ENCODE measurements around the gene GRIA4.
A peak's percentile ranks its signal among the peaks of the same experiment; 100 is the strongest.

GRIA4 gene

DNA sequence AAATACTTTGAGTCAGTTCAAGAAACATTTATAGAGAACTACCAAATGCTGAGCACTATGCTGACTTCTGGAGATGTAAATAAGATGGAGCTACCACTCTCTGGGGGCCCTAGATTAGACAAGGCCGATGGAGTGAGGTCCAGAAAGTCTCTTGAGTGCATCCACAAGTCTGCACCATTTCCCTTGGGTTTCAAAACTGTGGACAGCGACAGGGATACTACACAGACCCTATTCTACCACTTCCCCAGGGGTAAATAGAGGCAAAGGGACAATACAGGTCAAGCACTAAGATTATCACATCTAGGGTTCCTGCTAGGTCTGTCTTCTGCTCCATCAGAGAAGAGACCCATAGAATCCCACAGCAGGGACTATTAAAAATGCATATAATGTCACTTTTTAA lies 183.2 kb downstream of the GRIA4 start:
- no peak for DNase-seq

DNA sequence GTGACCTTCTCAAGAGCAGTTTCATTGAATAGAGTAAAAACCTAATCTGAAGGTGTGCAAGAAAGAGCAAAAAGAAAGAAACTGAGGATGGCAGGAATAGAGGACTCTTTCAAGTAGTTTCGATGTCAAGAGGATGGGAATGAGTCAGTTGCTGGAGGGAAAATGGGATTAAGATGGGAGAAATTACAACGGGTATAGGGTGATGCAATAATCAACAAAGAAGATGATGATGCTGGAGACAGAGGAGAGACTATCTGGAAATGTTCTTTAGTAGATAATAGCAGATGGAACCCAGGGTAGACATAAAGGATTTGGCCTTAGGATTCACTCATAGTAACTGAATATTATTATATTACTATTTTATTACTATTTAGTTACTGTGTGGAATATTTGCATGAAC lies 189.4 kb downstream of the GRIA4 start:
- DNase-seq, result no peak

DNA sequence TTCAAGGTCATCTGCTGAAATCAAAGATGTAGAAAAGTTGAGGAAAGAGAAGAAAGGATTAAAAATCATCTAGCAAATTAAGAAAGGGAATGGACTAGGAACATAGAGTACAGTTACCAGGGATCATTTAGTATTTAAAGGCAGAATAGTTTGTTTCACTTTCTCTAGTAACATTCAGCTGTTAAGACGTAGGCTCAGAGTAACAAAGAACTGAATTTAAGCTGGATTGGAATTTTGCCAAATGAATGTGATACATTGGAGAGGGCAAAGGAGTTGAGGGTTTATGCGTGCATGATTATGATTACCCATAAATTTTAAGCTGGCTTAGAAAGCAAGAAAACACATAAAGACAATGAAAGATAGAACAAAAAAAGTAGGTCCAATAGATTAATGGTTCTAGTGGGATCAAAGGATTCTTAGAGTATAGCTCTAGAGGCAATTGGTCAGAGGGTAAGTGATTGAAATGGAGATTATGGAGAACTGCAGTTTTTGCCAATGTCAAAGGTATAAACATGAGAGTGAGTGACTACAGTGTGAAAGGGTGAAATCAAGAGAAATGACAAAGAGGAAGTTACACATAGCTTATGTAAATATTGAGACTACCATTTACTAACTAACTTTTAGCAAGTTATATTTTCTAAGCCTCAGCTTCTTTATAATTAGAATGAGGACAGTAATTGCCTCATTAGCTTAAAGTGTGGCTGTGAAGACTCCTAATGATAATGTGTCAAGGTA lies 190.0 kb downstream of the GRIA4 start:
- no peak for DNase-seq

GRCh38 chr11:105802390-105802789 lies 192.5 kb downstream of the GRIA4 start:
- no peak for DNase-seq

- no peak for DNase-seq
These were observed 201.4 kb downstream of the GRIA4 start for GRCh38 chr11:105811242-105811641.

- DNase-seq, result no peak
These were observed 211.5 kb downstream of the GRIA4 start for GRCh38 chr11:105821372-105821771.

DNA sequence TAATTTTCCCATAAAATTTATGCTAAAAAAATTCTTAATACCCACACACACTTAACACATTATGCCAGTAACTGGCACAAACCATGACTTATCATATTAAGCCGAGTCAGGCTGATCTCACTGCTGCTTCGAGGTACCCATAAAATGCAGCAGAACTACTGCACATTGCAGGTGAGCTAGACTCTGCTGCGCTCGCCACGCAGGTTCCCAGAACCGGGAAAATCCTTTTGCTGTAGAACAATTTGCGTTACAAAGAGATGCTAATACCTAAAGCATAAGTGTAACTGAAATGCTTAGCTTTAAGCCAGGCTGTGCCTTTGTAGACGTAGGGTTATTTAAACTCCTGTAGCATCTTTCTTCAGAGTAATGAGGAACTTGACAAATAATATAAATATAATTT lies 211.9 kb downstream of the GRIA4 start:
- no peak for DNase-seq

DNA sequence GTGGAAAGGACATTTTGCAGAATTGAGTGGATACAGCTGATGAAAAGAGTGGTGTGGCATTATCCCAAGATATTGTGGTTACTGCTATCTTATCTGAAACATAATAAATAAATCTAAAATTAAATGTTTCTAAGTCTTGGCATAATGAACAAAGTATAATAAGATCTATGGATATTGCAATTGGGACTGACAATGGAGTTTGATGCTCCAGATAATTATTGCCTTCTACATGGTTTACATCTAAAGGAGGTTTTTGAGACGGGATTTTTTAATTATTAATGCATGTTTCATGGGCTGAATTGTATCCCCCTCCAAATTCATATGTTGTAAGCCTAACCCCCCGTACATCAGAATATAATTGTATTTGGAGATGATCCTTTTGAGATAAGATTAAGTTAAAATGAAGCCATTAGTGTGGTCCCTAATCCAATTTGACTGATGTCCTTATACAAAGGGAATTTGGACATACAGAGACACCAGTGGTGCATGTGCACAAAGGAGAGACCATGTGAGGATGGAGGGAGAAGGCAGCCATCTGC lies 213.7 kb downstream of the GRIA4 start:
- no peak for DNase-seq

DNA sequence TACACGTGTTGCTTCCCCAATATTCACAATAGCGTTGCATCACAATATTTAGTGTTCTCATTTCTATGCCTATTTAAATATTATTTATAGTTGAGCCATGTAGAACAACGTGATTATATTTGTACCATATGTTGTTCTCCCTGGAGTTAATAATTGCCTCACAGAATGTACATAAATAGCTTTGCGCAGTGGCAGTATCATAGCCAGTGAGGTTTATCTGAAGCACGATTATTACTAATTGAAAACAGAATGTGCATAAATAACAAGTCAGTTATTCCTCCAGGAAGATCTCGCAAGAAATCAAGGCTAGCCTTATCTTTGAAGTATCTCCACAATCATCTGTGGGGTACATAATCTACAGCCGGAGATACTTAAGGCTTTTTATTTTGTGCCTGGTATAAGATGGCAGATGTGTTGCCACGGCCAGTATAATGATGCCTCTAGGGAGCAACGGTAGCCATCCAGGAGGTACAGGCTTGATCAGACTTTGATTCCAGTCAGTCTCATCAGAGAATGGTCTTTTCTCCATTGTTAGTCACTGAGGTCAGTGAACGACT lies 214.7 kb downstream of the GRIA4 start:
- no peak for DNase-seq

DNA sequence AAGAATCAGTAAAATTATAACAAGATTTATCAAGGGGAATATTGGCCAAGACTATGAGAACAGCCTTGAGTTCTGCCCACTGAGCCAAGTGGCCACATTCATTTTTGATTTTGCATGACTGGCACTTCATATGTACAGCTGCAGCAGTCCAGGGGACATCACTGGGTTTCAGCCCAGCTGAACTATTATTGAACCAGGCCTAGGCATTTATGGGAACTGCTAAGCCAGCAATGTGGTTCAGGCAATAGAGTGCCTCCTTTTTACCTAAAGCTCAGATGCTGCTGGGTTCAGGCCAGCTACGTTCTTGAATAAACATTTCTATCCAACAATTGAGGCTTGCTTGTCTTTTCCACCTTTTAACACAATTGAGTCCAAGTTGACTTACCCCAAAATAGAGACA lies 215.3 kb downstream of the GRIA4 start:
- no peak for DNase-seq

DNA sequence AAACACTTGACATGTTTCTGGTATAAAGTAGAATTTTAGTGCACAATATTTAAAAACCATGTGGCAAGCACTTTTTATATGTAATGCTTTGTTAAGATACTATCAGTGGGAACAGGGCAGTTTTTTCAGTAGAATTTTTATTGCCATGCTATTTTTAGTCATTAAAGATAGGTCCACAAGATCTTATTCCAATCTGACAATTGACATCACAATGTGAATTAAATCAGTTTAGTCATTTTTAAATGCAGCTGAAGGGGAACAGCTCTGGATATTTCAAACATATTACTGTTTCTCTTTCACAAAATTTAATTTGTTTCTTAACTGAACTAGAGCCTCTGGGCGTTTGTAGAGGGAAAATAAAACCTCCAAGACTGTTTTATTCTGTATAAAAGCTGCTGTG lies 218.0 kb downstream of the GRIA4 start:
- no peak for DNase-seq

DNA sequence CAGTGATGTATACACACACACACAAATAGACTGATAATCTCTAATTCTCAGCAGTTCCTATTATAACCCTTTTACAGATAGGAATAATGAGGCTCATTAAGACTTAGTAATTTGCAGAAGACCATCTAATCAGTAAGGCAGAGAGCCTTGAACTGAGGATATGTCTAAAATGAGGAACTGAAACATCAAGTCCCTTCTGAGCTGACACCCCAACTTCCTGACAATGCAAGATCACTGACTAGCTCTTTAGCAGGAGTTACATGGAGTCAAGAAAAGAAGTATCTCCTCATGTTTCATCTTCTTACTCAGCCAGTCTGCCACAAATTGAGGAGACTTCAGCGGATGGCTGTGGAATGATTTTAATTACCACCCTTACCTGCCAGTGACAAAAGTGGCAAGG lies 219.2 kb downstream of the GRIA4 start:
- no peak for DNase-seq

DNA sequence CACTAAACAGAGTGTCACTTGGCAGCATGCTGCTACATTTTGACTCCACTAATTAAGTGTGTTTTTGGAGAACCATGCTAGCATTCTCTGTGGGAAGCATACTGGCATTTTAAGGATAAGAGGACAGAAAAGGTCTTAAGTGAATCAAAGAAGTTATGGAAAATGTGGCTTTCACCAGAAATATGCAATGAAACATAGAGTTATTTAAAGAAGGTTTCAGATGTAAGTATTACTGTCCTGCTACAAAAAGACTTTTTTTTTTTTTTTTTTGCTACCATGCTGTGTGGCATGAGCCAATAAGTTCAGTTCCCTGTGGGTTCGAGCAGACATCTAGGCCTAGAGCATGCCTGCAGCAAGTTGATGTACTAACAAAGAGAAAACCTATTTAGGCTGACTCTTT lies 224.6 kb downstream of the GRIA4 start:
- no peak for DNase-seq

DNA sequence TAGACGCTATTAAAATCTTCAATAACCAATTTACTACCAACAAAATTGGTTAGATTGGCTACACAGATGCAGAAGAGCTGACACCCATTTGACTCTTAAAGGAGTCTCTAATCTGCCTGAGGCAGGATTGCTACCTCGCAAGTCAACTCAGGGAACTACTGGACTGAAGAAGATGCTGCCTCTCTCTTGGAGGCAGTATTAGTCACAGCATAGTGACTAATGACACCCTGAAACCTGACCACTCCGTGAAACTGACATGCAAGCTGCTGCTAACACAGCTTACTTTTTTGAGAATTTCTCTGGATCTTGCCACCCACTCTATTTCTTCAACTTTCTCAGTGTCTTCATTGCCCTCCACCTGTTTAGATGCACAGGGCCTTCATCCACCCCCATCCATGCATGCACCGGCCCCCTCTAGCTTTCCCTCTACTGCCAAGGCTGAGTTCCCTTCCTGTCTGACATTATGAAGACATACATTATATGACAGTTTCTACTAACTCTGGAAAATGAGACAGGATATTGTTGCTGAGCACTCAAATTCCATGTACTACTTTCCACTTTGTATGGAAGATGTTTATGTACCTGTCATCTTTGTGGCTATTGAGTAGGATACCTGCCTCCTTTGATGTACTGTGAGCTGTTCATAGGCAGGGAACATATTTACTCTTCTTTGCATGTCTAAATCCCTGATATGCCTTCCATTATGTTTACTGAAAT lies 229.0 kb downstream of the GRIA4 start:
- DNase-seq, result no peak

- DNase-seq, result no peak
These were observed 230.5 kb downstream of the GRIA4 start for GRCh38 chr11:105840391-105840790.

DNA sequence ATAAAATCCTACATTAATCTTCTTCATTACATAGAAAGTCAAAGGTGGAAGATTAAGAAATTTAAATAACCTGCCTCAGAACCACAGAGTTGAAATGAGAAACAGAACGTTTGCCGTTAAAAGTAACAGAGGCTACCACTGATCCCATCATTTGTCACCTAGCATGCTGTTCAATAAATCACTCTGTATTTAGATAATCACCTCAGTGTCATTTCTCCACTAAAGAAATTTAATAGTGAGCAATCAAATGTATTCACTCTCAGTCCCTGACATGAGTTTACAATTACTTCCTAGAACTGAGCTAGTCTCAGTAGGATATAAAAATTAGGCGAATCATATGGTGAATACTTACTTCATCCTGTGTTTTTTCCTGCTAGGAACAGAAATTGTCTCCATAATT lies 242.5 kb downstream of the GRIA4 start:
- DNase-seq, result no peak

DNA sequence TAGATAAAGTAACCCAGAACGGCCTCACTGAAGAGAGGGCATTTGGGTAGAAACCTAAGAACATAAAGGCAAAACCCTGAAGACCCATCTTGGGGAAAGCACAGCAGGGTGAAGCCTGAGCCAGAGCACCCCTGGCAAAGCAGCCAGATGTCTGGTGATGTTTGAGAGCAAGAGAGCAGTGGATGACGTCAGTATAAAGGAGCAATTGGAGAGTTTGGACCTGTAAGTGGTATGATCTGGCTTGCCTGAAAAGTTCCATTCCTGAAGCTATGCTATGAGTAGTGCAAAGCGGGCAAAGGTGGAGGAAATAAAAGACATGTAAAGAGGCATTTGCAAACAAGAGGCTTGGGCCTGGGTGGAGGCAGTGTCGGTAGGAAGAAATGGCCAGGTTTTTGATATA lies 244.4 kb downstream of the GRIA4 start:
- no peak for DNase-seq

DNA sequence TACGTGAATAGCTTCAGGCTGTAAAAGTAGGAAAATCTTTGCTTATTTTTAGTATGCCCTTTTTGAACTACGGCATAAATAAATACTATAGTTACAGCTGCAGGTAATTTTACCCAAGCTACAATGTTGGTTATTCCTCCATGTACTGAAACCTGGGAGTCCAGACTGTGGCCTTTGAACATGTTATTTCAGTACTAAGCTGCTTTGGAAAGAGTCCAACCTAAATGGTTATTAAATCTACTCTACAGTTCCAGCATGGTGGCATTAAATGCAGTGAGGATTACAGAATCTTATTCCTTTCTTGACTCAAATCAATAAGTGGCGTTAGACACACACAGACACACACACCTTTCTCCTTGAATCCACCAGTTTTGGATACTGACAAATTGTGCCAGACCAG lies 247.1 kb downstream of the GRIA4 start:
- no peak for DNase-seq

GRCh38 chr11:105857728-105858127 lies 247.9 kb downstream of the GRIA4 start:
- no peak for DNase-seq

- DNase-seq, result no peak
These were observed 249.0 kb downstream of the GRIA4 start for GRCh38 chr11:105858841-105859240.

DNA sequence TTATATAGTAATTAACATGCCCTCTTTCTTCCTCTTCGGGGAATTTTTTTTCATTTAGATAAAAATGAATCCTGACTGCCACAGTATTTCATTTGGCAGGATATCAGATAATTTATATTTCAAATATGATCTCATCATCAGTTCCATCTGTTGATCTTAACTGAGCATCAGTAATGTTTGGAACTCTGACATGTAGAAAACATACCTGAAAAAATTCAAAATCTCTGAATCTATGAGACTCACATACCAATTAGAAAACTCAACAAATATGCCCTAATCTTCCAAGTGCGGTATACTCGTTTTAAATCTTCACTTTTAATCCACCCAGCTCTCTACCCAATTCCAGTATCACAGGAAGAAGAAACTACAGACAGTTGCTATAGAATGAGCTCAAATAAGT lies 250.2 kb downstream of the GRIA4 start:
- DNase-seq, result no peak

GRCh38 chr11:105861225-105861624 lies 251.4 kb downstream of the GRIA4 start:
- peak; percentile 12 to 64 for DNase-seq

DNA sequence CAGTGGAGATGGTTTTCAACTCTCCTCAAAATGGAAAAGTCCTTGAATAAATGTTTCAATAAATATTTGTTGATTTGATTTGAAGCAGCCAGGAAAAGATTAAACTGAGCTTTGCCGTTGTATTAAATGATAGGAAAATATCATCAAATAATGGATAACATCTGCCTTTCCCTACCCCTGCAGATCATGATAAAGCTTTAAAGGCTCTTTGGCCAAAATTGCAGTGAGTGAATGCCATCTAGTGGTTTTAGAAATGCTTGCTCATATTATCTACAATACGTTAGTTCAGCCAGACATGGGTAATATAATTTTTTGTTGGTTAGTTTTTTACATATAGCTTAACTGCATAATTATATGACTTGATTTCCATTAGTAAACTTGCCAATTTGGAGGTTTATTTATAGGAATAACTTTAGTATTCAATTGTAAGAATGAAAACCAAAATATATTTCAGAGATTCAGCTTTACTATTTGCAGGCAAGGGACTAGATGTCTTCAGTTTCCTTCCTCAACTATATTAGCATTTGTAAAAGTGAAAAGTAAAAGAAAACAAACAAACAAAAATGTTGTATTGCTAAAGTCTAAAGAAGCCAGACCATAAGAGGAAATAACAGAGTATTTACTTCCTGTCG lies 253.0 kb downstream of the GRIA4 start:
- peak; percentile 42 to 75 for DNase-seq

DNA sequence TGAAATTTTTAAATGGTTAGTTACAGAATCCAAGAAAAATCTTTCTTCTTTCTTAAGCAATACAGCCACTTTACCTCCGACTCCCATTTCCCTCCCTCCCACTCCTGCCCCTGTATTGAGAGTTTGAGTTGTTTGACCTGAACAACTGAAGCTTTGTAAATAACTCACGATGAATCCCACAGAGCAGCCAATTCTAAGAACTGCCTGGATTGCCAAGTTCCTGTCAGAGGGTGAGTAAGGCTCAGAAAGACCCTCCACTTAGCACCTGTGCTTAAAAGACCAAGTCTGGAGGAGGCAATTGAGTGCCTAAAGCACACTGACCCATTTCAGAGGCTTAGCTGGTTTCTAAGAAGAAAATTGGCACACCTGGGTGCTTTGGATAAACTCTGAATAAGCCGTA lies 253.7 kb downstream of the GRIA4 start:
- no peak for DNase-seq

Data from NCI-H2081 (cell line).